ENCODE results near the gene RNF169. TPM values are rescaled to one million over a fixed set of nuclear protein-coding genes. Genes with fewer than 3 reads are reported as not detected.
"Not testable (repeated sequence)": the region's sequence is repeated elsewhere in the genome, so short reads cannot be mapped to it uniquely, and the experiment has no call there.

The RNF169 gene
- total RNA-seq, 1 donor from 2014 or later, result 21.2 TPM

DNA sequence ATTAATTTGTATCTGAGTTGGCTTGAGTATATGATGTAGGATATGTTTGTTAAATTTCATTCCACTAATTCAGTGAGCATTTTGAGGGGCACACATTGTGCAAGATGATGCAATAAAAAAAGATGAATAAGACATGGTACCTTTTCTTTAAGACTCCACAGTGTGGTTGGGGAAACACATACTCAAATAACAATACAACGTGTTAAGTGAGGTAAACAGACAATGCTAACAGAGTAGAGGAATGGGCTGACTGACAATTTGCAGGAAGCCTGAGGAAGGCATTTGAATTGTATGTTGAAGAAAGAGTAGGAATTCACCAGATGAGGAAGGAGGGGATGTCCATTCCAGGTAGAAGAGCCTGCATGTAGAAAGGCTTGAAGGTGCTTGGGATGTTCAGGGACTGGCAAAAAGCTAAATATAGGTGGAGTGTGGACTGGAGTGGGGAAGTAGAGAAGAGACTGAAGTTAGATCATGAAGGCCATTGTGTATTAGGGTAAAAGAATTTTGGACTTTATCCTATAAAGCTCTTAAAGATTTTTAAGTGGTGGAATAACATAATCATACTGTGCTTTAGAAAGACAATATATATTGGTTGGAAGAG lies 6.8 kb downstream of the RNF169 start:
- ATAC-seq (peak in 1 of 2 donors; percentile 58), DNase-seq (no peak)
- Histone ChIP-seq H3K9me3 (no peaks in the 10 kb centered on the region), H3K4me3 (no peak overlapping the region), H3K36me3 (no peaks in the 10 kb centered on the region), H3K27ac (no peak overlapping the region), H3K27me3 (ENCODE audit: low read depth) (no peaks in the 10 kb centered on the region), H3K4me1 (peaks cover 49% of the 10 kb centered on the region)
- TF ChIP-seq, protein P1, sequence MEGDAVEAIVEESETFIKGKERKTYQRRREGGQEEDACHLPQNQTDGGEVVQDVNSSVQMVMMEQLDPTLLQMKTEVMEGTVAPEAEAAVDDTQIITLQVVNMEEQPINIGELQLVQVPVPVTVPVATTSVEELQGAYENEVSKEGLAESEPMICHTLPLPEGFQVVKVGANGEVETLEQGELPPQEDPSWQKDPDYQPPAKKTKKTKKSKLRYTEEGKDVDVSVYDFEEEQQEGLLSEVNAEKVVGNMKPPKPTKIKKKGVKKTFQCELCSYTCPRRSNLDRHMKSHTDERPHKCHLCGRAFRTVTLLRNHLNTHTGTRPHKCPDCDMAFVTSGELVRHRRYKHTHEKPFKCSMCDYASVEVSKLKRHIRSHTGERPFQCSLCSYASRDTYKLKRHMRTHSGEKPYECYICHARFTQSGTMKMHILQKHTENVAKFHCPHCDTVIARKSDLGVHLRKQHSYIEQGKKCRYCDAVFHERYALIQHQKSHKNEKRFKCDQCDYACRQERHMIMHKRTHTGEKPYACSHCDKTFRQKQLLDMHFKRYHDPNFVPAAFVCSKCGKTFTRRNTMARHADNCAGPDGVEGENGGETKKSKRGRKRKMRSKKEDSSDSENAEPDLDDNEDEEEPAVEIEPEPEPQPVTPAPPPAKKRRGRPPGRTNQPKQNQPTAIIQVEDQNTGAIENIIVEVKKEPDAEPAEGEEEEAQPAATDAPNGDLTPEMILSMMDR (IDR thresholded peaks at IDR 0.05), result no peak
- intact Hi-C loops (cut with DNase I), result no loop called here

GRCh38 chr11:74756571-74756970 lies 7.9 kb downstream of the RNF169 start:
- DNase-seq (no peak), ATAC-seq (no peak)
- H3K36me3 ChIP-seq, result no peaks in the 10 kb centered on the region
- H3K4me3 ChIP-seq, result no peak overlapping the region
- H3K27me3 ChIP-seq (ENCODE audit: low read depth), result no peaks in the 10 kb centered on the region
- H3K4me1 ChIP-seq, result peaks cover 41% of the 10 kb centered on the region
- TF ChIP-seq, protein P1 (IDR thresholded peaks at IDR 0.05), result no peak
- H3K9me3 ChIP-seq, result no peaks in the 10 kb centered on the region
- intact Hi-C loops (cut with DNase I), result no loop called here
- H3K27ac ChIP-seq, result no peak overlapping the region

DNA sequence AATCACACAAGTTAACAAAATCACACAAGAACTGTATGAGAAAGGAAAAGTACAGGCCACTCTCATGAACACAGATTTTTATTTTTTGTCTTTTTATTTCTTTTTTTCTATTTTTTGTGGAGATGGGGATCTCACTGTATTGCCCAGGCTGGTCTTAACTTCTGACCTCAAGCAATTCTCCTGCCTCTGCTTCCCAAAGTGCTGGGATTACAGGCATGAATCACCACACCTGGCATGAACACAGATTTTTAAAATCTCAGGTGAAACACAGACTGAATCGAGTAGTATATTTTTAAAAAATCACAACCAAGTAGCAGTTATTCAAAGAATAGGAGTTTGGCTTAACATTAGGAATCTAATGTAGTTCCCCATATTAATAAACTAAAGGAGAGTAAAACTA lies 18.3 kb downstream of the RNF169 start:
- Histone ChIP-seq H3K4me1 (peaks cover 8% of the 10 kb centered on the region), H3K4me3 (no peak overlapping the region), H3K27ac (no peak overlapping the region), H3K36me3 (no peaks in the 10 kb centered on the region), H3K9me3 (no peaks in the 10 kb centered on the region), H3K27me3 (ENCODE audit: low read depth) (no peaks in the 10 kb centered on the region)
- intact Hi-C loops (cut with DNase I), result no loop called here
- TF ChIP-seq, protein P1 (IDR thresholded peaks at IDR 0.05), result no peak
- ATAC-seq (no peak), DNase-seq (no peak)

GRCh38 chr11:74768172-74768651 lies 19.6 kb downstream of the RNF169 start:
- intact Hi-C loops (cut with DNase I); H3K27me3 ChIP-seq (ENCODE audit: low read depth); H3K36me3 ChIP-seq; H3K9me3 ChIP-seq; H3K27ac ChIP-seq; ATAC-seq; DNase-seq; H3K4me1 ChIP-seq; H3K4me3 ChIP-seq: not testable (repeated sequence)

GRCh38 chr11:74769055-74769707 lies 20.5 kb downstream of the RNF169 start:
- DNase-seq (no peak), ATAC-seq (no peak)
- intact Hi-C loops (cut with DNase I), result no loop called here
- Histone ChIP-seq H3K4me3 (no peak overlapping the region), H3K9me3 (no peaks in the 10 kb centered on the region), H3K27ac (no peak overlapping the region), H3K27me3 (ENCODE audit: low read depth) (no peaks in the 10 kb centered on the region), H3K4me1 (peaks cover 8% of the 10 kb centered on the region), H3K36me3 (no peaks in the 10 kb centered on the region)
- TF ChIP-seq, protein P1 (IDR thresholded peaks at IDR 0.05), result no peak

- H3K4me3 ChIP-seq, result no peak overlapping the region
- no peak overlapping the region for H3K27ac ChIP-seq
- no peak for ATAC-seq
- H3K4me1 ChIP-seq, result peaks cover 8% of the 10 kb centered on the region
- intact Hi-C loops (cut with DNase I), result no loop called here
- H3K36me3 ChIP-seq, result no peaks in the 10 kb centered on the region
- no peaks in the 10 kb centered on the region for H3K9me3 ChIP-seq
- no peak for DNase-seq
- TF ChIP-seq, protein P1 (IDR thresholded peaks at IDR 0.05), result no peak
- H3K27me3 ChIP-seq (ENCODE audit: low read depth), result no peaks in the 10 kb centered on the region
These were observed 21.8 kb downstream of the RNF169 start for GRCh38 chr11:74770456-74770855.
